ENCODE data around the gene XRCC6.

DNA sequence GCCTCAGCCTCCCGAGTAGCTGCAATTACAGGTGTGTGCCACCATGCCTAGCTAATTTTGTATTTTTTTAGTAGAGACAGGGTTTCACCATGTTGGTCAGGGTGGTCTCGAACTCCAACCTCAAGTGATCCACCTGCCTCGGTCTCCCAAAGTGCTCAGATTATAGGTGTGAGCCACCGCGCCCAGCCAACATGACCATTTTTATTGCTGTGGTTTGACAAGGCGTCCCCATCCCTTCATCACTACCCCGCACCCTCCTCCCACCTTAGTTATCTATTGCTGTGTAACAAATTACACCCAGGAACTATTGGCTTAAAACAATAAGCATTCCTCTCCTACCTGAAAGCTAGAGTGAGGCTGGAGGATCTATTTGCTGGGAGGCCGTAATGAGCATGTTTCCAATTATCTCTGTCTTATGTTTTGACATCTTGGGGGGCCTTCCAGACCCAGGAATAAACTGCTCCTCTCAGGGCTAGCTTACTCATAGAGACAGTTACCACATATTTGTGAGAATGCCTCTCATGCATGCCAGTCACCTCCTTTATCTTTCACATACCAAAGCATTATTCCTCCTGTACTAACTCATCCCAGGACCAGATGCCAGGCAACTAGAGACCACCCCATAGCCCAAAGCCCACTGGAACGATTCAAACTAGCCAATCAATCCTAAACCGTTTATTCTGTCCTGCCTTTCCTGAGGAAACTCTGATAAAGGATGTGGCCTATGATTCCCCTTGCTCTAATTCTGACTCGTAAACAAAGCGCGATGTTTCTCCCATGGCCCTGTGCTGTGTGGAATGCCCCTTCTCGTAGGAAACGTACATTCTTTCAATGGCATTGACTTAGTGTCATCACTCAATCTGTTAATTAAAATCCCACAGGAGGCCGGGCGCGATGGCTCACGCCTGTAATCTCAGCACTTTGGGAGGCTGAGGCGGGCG is 48.1 kb downstream of the XRCC6 start:
- TF ChIP-seq, protein P1, sequence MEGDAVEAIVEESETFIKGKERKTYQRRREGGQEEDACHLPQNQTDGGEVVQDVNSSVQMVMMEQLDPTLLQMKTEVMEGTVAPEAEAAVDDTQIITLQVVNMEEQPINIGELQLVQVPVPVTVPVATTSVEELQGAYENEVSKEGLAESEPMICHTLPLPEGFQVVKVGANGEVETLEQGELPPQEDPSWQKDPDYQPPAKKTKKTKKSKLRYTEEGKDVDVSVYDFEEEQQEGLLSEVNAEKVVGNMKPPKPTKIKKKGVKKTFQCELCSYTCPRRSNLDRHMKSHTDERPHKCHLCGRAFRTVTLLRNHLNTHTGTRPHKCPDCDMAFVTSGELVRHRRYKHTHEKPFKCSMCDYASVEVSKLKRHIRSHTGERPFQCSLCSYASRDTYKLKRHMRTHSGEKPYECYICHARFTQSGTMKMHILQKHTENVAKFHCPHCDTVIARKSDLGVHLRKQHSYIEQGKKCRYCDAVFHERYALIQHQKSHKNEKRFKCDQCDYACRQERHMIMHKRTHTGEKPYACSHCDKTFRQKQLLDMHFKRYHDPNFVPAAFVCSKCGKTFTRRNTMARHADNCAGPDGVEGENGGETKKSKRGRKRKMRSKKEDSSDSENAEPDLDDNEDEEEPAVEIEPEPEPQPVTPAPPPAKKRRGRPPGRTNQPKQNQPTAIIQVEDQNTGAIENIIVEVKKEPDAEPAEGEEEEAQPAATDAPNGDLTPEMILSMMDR (IDR thresholded peaks at IDR 0.05): no peak
- no peak for TF ChIP-seq ZFX (IDR thresholded peaks at IDR 0.05; ENCODE audit: borderline replicate concordance)

All from 22Rv1 (cell line).